Endothelial cell (in vitro differentiated cells): ENCODE measurements around the gene ST14. TPM values are rescaled to one million over a fixed set of nuclear protein-coding genes. Genes with fewer than 3 reads are reported as not detected.
"Not testable (repeated sequence)": the region's sequence is repeated elsewhere in the genome, so short reads cannot be mapped to it uniquely, and the experiment has no call there.

Experiments
- DNase-seq: peaks from one replicate; pipeline ENCODE4 v3.0.0; 2021; ENCODE audit warnings: low spot score
- H3K27ac Mint-ChIP-seq: one replicate; pipeline ENCODE4 v1.8.0; 2021; ENCODE audit warnings: mixed read lengths, inconsistent platforms; ENCODE audit not compliant: unreplicated experiment
- H3K27me3 Mint-ChIP-seq: one replicate; pipeline ENCODE4 v1.8.0; 2021; ENCODE audit warnings: mild to moderate bottlenecking, moderate library complexity, mixed read lengths, inconsistent platforms; ENCODE audit not compliant: unreplicated experiment
- H3K36me3 Mint-ChIP-seq: one replicate; pipeline ENCODE4 v1.8.0; 2021; ENCODE audit warnings: mild to moderate bottlenecking, low read depth, mixed read lengths, inconsistent platforms; ENCODE audit not compliant: unreplicated experiment
- H3K4me1 Mint-ChIP-seq: one replicate; pipeline ENCODE4 v1.8.0; 2021; ENCODE audit warnings: mild to moderate bottlenecking, mixed read lengths, inconsistent platforms; ENCODE audit not compliant: unreplicated experiment
- H3K4me3 Mint-ChIP-seq: one replicate; pipeline ENCODE4 v1.8.0; 2021; ENCODE audit warnings: mild to moderate bottlenecking, mixed read lengths, inconsistent platforms; ENCODE audit not compliant: unreplicated experiment
- H3K9me3 Mint-ChIP-seq: one replicate; pipeline ENCODE4 v1.8.0; 2021; ENCODE audit warnings: mixed read lengths, inconsistent platforms; ENCODE audit not compliant: unreplicated experiment
- total RNA-seq: library from RNA; stranded (reverse); fragmentation: NEBNext Ultra II Directional; extraction: Animal tissue kit (Norgen Biotek cat#: 25700); gene quantifications from one replicate; pipeline ENCODE4 v1.2.1, GENCODE V29; 2021; ENCODE audit not compliant: unreplicated experiment
- TF ChIP-seq, protein P1 (sequence below): fragments of 200-600 bp; sonication (generic); IDR thresholded peaks from one replicate; pipeline ENCODE4 v1.5.0; 2021; ENCODE audit warnings: antibody characterized with exemption; ENCODE audit not compliant: unreplicated experiment

Gene ST14
- total RNA-seq, 1 donor from 2014 or later, result 8.7 TPM

- no peak overlapping the region for H3K4me3 Mint-ChIP-seq
- H3K4me1 Mint-ChIP-seq, result peaks cover 3% of the 10 kb centered on the region
- H3K9me3 Mint-ChIP-seq, result no peaks in the 10 kb centered on the region
- no peak overlapping the region for H3K27ac Mint-ChIP-seq
- H3K27me3 Mint-ChIP-seq, result peaks cover 2% of the 10 kb centered on the region
- peaks cover 3% of the 10 kb centered on the region for H3K36me3 Mint-ChIP-seq
- no peak for DNase-seq
- TF ChIP-seq, protein P1, sequence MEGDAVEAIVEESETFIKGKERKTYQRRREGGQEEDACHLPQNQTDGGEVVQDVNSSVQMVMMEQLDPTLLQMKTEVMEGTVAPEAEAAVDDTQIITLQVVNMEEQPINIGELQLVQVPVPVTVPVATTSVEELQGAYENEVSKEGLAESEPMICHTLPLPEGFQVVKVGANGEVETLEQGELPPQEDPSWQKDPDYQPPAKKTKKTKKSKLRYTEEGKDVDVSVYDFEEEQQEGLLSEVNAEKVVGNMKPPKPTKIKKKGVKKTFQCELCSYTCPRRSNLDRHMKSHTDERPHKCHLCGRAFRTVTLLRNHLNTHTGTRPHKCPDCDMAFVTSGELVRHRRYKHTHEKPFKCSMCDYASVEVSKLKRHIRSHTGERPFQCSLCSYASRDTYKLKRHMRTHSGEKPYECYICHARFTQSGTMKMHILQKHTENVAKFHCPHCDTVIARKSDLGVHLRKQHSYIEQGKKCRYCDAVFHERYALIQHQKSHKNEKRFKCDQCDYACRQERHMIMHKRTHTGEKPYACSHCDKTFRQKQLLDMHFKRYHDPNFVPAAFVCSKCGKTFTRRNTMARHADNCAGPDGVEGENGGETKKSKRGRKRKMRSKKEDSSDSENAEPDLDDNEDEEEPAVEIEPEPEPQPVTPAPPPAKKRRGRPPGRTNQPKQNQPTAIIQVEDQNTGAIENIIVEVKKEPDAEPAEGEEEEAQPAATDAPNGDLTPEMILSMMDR, result no peak
These were observed 60.9 kb downstream of the ST14 start for GRCh38 chr11:130220311-130221035.

GRCh38 chr11:130223291-130223971 lies 63.8 kb downstream of the ST14 start:
- Mint-ChIP-seq H3K27ac (no peak overlapping the region), H3K4me1 (peaks cover 3% of the 10 kb centered on the region), H3K27me3 (peaks cover 2% of the 10 kb centered on the region), H3K9me3 (no peaks in the 10 kb centered on the region), H3K36me3 (peaks cover 3% of the 10 kb centered on the region), H3K4me3 (no peak overlapping the region)
- TF ChIP-seq, protein P1, result no peak
- no peak for DNase-seq

DNA sequence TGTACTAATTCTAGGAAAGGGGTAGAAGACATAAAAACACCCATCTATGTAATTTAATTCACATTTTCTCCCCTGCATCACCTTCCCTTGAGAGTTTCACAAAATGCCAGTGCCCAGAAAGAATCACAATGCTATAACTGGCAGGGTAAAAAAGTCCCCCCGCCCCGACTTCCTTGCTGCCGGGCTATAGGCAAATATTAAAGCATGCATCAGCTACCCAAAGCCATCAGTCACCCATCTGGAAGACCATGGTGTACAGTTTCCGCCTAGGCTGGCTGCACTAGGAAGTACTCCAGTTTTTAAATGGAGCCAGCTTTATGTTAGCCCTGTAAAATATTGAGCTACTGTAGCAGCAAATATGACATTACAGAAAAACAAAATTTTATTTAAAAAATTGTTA lies 67.8 kb downstream of the ST14 start:
- Mint-ChIP-seq H3K36me3 (peaks cover 3% of the 10 kb centered on the region), H3K4me1 (peaks cover 3% of the 10 kb centered on the region)

GRCh38 chr11:130233486-130233885 lies 73.9 kb downstream of the ST14 start:
- not testable (repeated sequence) for H3K27ac Mint-ChIP-seq, H3K4me1 Mint-ChIP-seq, DNase-seq, H3K36me3 Mint-ChIP-seq, H3K27me3 Mint-ChIP-seq, H3K9me3 Mint-ChIP-seq, H3K4me3 Mint-ChIP-seq

More for the DNA sequence above, 67.8 kb downstream of the ST14 start:
- DNase-seq, result no peak
- Mint-ChIP-seq H3K27ac (no peak overlapping the region), H3K4me3 (no peak overlapping the region), H3K9me3 (no peaks in the 10 kb centered on the region), H3K27me3 (no peaks in the 10 kb centered on the region)
- TF ChIP-seq, protein P1, result no peak

DNA sequence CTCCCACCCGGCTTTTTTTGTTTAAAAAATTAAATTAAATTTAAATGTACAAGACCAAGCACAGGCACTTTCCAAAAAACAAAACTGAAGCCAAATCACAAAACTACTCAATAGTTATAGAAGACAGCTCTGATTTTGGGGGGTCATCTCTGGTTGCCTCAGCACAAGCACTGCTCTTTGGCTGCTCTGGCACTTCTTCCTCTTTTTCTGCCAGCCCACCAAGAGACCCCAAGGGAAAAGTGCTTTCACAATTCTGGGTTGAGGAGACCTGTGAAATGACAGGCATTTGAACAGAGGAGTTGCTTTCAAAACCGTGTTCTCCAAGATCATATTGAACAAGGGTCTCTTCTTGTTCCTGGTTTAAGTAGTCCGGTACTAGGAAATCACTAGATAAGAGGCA lies 74.3 kb downstream of the ST14 start:
- H3K9me3 Mint-ChIP-seq, H3K27me3 Mint-ChIP-seq, H3K4me1 Mint-ChIP-seq, H3K27ac Mint-ChIP-seq, H3K4me3 Mint-ChIP-seq, DNase-seq, H3K36me3 Mint-ChIP-seq: not testable (repeated sequence)

- Mint-ChIP-seq H3K4me3 (no peak overlapping the region), H3K27me3 (no peaks in the 10 kb centered on the region), H3K27ac (no peak overlapping the region), H3K9me3 (no peaks in the 10 kb centered on the region), H3K4me1 (no peaks in the 10 kb centered on the region), H3K36me3 (peaks cover 3% of the 10 kb centered on the region)
- TF ChIP-seq, protein P1, result no peak
- DNase-seq, result no peak
These were observed 74.7 kb downstream of the ST14 start for GRCh38 chr11:130234315-130234714.
